GM18858 (cell line): ENCODE data around the gene RPS19.
"Not testable (repeated sequence)": the region's sequence is repeated elsewhere in the genome, so short reads cannot be mapped to it uniquely, and the experiment has no call there.

Experiments
- ATAC-seq: cut with Tn5 transposase; IDR thresholded peaks from one replicate; pipeline ENCODE4 v1.9.1; 2021; ENCODE audit not compliant: unreplicated experiment

RPS19 gene

GRCh38 chr19:41912899-41913537, 53.0 kb downstream of the RPS19 start:
- no peak for ATAC-seq

DNA sequence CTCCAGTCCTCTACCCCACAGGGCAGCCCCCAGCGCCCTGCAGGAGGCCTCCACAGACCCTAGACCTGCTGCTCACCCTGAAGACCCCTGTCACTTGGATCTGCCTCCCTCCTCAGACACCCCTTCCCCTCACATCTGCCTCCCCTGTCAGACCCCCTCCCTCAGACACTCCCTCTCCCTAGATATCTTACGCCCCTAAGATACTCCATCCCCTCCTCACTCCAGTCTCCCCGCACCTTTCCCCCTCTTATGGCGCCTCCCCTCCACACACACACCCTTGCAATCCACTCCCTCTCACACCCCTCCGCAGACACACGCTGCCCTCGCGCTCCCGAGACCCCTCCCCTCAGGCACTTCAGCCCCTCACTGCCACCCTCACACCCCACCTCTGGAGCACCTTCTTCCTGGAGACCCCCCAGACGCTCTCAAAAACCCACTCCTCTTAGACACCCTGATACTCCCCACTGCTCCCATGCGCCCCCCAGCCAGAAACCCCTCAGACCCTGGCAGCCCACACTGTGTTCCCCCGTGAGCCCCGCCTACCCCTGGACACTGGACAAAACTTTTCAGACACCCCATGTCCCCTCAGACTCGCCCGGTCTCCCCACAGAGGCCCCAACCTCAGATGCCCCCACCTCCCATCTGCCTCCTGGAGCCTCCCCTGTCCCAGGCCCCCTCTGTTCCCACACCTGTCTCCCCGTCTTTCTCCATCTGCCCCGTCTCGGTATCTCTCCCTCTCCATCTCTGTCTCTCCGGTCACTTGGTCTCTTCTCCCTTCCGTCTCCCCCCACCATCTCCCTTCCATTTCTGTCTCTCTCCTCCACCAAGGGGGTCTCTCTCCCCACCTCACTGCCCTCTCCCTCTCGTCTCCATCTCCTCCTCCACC, 53.7 kb downstream of the RPS19 start:
- ATAC-seq = no peak

- not testable (repeated sequence) for ATAC-seq
Measured at GRCh38 chr19:41914424-41914834, 54.4 kb downstream of the RPS19 start.

- no peak for ATAC-seq
Measured at GRCh38 chr19:41915021-41915775, 55.1 kb downstream of the RPS19 start.

GRCh38 chr19:41915776-41916414, 55.8 kb downstream of the RPS19 start:
- ATAC-seq = no peak

- ATAC-seq = no peak
Measured at GRCh38 chr19:41917676-41918075, 57.6 kb downstream of the RPS19 start.

DNA sequence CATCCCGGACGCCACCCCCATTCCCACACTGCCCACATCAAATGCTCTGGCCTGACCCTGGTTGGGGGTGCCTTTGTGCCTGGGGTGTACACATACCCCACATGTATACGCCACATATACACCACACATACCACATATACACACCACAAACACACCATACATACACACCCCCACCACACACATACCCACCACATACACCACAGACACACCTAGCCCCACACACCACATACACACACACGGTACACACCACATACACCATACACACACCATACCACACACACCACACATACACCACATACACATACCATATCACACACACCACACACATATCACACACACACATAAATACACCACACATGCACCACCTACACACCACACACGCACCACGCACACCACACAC, 58.0 kb downstream of the RPS19 start:
- ATAC-seq = no peak

DNA sequence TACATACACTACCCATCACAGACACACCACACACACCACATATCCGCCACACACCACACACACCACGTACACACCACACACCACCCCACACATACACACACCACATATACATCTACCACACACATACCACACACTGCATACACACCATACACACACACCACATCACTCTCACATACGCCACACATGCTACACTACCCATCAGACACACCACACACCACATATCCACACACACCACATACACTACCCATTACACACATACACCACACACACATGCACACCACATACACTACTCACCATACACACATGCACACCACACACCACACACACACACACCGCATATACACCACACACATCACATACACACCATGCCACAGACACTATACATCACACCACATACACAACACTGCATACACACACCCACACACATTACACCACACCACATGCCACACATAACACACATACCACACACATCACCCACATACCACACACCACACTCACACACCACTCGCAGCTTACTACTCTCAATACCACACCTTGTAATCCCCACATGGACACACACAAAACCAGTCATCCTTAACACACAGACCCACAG, 58.7 kb downstream of the RPS19 start:
- no peak for ATAC-seq

- ATAC-seq = no peak
Measured at GRCh38 chr19:41919948-41920712, 60.1 kb downstream of the RPS19 start.

GRCh38 chr19:41920882-41921576, 61.0 kb downstream of the RPS19 start:
- no peak for ATAC-seq

DNA sequence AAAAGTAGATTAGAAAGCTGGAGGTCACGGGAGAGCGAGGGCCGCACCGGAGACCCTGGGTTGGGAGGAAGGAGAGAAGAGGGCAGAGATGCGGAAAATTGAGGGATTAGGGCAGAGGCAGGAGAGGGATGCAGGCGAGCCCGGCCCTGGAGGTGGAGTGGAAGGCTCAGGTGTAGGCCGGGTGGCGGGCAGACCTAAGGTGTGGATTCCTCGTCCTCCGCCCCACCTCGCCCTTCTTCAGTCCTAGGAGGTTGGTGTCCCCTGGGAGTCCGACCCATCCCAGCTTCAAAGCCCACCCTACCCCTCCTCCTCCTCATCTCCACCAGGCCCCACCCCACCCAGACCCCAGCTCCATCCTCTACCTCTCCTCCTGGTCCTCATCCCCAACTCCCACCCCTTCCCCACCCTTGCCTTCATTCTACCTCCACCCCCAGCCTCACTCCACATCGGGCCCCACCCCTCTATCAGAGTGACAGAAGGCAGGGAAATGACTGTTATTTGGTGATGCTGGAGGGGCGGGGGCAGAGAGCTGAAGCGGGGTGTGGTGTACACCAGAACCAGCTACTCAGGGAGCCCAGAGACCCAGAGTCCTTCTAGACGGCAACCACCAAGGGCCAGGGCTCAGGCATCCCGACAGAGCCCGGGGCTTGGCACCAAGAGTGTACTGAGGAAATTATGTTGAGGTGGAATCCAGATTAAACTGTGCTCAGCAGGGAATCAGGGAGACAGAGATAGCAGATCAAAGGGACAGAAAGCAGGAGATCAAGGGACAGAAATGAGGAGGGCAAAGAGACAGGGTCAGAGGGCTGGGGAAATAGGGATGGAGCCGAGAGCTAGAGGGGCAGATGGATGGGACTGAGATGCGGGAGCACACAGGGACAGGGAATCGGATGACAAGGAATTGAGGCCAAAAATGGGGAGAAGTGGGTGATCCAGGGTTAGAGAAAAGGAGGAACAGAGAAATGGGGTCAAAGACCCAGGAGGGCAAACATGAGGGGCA, 61.8 kb downstream of the RPS19 start:
- no peak for ATAC-seq
